ENCODE data around the gene KMT2B. TPM values are rescaled to one million over a fixed set of nuclear protein-coding genes. Genes with fewer than 3 reads are reported as not detected.
A peak's percentile ranks its signal among the peaks of the same experiment; 100 is the strongest.

KMT2B gene
- total and polyA plus RNA-seq, 9 of the 15 experiments (the other 6 are each of a cell fraction or from before 2014, with no cell fraction given), result 0.63 to 43.9 (median 8.1) TPM

DNA sequence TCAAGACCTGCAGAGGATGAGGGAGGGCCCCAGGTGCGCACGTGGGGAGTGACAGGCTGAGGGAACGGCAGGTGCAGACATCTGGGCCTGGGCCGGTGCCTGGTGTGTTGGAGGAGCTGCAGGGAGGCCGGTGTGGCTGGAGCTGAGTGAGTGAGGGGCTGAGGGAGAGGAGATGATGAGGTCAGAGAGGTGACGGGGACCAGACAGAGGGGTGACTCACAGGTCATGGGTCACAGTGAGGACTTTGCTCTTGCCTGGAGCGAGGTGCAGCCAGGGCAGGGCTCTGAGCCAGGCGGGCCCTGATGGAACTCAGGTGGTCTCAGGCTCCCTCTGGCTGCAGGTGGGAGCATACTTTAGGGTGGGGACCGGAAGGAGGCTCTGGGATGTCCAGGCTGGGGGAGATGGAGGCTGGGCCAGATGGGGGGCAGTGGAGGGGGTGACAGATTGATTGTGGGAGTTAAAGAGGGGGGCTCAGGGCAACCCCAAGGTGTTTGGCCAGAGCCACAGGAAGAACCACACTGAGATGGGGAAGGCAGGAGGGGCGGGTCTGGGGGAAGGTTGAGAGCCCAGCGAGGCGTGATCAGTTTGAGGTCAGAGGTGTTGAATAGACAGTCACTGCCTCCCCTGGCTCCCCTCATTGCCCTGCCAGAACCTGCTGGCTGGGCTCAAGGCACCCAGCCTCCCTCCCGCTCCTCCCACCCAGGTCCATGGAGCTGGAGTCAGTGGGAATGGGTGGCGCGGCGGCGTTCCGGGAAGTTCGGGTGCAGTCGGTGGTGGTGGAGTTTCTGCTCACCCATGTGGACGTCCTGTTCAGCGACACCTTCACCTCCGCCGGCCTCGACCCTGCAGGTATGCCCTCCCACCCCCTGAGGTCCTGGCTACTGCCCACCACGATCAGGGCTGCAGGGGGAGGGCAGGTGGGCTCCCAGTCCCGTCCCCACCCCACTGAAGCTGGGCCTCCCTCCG lies 65.9 kb downstream of the KMT2B start:
- ChIA-PET POLR2A (no interaction called here), CTCF (ENCODE audit: low intra/inter-chr PET ratio) (no interaction called here)
- Histone ChIP-seq H3K4me2 (ENCODE audit: insufficient read depth, low read length) (no peak overlapping the region), H3K27me3 (ENCODE audit: control insufficient read depth in 2 of 2, insufficient read depth in 2 of 2, low read length in 2 of 2) (no peaks in the 10 kb centered on the region), H3K9me1 (ENCODE audit: control insufficient read depth, insufficient read depth, low read length) (no peaks in the 10 kb centered on the region), H3K4me3 (no peak overlapping the region), H3K79me2 (ENCODE audit: control insufficient read depth, insufficient read depth, low read length) (no peaks in the 10 kb centered on the region), H3K36me3 (ENCODE audit: control insufficient read depth, insufficient read depth, low read length) (peaks cover 14% of the 10 kb centered on the region; the same call in 1 of the 3 replicates), H3K9me3 (replicated peaks; ENCODE audit: control insufficient read depth, insufficient read depth, low read depth, low read length) (no peaks in the 10 kb centered on the region), H3K9ac (ENCODE audit: insufficient read depth in 1 of 2, low read depth in 2 of 2, low read length in 2 of 2) (peak overlapping the region in 1 of 2 experiments; percentile 17; a peak in 1 of 4 replicates), H2AFZ (ENCODE audit: low read depth, low read length) (no peak overlapping the region), H4K20me1 (replicated peaks; ENCODE audit: control insufficient read depth, insufficient read depth, low read length) (no peaks in the 10 kb centered on the region), H3K27ac (ENCODE audit: extremely low read depth, low read depth, low read length) (no peak overlapping the region), H3K4me1 (replicated peaks in 1 of 2; ENCODE audit: control insufficient read depth in 2 of 2, insufficient read depth in 2 of 2, low read length in 2 of 2) (peaks cover 0 to 36% of the 10 kb centered on the region in 2 experiments; a peak in 1 of 5 replicates)
- BruUV-seq (replicated peaks), result no TSS peak
- peak in 1 of 4 experiments; percentile 17 for DNase-seq (ENCODE audit: extremely low read depth in 1 of 4, low spot score in 3 of 4)
- FAIRE-seq, result no peak
- in situ Hi-C loops (cut with MboI), result no loop called here
- intact Hi-C loops (cut with micrococcal nuclease), result no loop called here
- ATAC-seq, result peak; percentile 61
- WGBS (ENCODE audit: insufficient coverage, low coverage, missing lambda C conversion rate), result 52% methylated on average over 13 of the region's 28 CpGs
- TF ChIP-seq, protein P1, sequence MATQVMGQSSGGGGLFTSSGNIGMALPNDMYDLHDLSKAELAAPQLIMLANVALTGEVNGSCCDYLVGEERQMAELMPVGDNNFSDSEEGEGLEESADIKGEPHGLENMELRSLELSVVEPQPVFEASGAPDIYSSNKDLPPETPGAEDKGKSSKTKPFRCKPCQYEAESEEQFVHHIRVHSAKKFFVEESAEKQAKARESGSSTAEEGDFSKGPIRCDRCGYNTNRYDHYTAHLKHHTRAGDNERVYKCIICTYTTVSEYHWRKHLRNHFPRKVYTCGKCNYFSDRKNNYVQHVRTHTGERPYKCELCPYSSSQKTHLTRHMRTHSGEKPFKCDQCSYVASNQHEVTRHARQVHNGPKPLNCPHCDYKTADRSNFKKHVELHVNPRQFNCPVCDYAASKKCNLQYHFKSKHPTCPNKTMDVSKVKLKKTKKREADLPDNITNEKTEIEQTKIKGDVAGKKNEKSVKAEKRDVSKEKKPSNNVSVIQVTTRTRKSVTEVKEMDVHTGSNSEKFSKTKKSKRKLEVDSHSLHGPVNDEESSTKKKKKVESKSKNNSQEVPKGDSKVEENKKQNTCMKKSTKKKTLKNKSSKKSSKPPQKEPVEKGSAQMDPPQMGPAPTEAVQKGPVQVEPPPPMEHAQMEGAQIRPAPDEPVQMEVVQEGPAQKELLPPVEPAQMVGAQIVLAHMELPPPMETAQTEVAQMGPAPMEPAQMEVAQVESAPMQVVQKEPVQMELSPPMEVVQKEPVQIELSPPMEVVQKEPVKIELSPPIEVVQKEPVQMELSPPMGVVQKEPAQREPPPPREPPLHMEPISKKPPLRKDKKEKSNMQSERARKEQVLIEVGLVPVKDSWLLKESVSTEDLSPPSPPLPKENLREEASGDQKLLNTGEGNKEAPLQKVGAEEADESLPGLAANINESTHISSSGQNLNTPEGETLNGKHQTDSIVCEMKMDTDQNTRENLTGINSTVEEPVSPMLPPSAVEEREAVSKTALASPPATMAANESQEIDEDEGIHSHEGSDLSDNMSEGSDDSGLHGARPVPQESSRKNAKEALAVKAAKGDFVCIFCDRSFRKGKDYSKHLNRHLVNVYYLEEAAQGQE (IDR thresholded peaks at IDR 0.05; ENCODE audit: borderline replicate concordance), result no peak
- TF ChIP-seq, protein P1 (CRISPR knock-in tag; IDR thresholded peaks at IDR 0.05; ENCODE audit: low read depth), result no peak
- no peak for TF ChIP-seq NFIX (CRISPR knock-in tag; IDR thresholded peaks at IDR 0.05; ENCODE audit: low read depth)
- no peak for TF ChIP-seq ZNF184 (CRISPR knock-in tag; IDR thresholded peaks at IDR 0.05)
- no peak for TF ChIP-seq PTTG1 (tag; IDR thresholded peaks at IDR 0.05; ENCODE audit: low read depth)
- TF ChIP-seq FOXK1 (CRISPR knock-in tag; IDR thresholded peaks at IDR 0.05; ENCODE audit: borderline replicate concordance), result no peak
- TF ChIP-seq NBN (IDR thresholded peaks at IDR 0.05; ENCODE audit: low read depth), result no peak
- TF ChIP-seq PCBP2 (IDR thresholded peaks at IDR 0.05; ENCODE audit: low read depth, low read length, poor library complexity, severe bottlenecking), result no peak

Measured in K562 (cell line).